Neuronal stem cell (in vitro differentiated cells): ENCODE measurements around the gene VANGL1.

Source experiments
- DNase-seq: peaks from one replicate; pipeline ENCODE4 v3.0.0-alpha.2; 2013; ENCODE audit warnings: low spot score
- H2AFZ ChIP-seq: one replicate; pipeline ENCODE4 v1.6.1; 2013; ENCODE audit warnings: mild to moderate bottlenecking, low read length, inconsistent platforms
- H2AK5ac ChIP-seq: 2 replicates; pipeline ENCODE4 v1.6.1; 2013; ENCODE audit warnings: low read depth, mild to moderate bottlenecking, inconsistent platforms, low read length, moderate library complexity, mixed read lengths
- H2BK120ac ChIP-seq: 2 replicates; pipeline ENCODE4 v1.6.1; 2013; ENCODE audit warnings: low read depth, mild to moderate bottlenecking, inconsistent platforms, low read length, moderate library complexity, mixed read lengths
- H2BK12ac ChIP-seq: one replicate; pipeline ENCODE4 v1.6.1; 2013; ENCODE audit warnings: low read length, inconsistent platforms
- H2BK15ac ChIP-seq: 2 replicates; pipeline ENCODE4 v1.6.1; 2013; ENCODE audit warnings: mild to moderate bottlenecking, low read length, inconsistent platforms, mixed read lengths
- H2BK5ac ChIP-seq: one replicate; pipeline ENCODE4 v1.6.1; 2013; ENCODE audit warnings: inconsistent platforms, mild to moderate bottlenecking, low read length, moderate library complexity
- H3K14ac ChIP-seq: one replicate; pipeline ENCODE4 v1.6.1; 2013; ENCODE audit warnings: low read length, inconsistent platforms
- H3K18ac ChIP-seq: 2 replicates; pipeline ENCODE4 v1.6.1; 2013; ENCODE audit warnings: low read length, inconsistent platforms
- H3K23ac ChIP-seq: 2 replicates; pipeline ENCODE4 v1.6.1; 2013; ENCODE audit warnings: low read depth, mild to moderate bottlenecking, mixed read lengths, low read length, inconsistent platforms; ENCODE audit not compliant: poor library complexity
- H3K27ac ChIP-seq: replicated peaks from 3 replicates; pipeline ENCODE4 v1.5.1; 2013; ENCODE audit warnings: low read length, inconsistent platforms
- H3K27me3 ChIP-seq, 3 experiments: 2 replicates each; pipeline ENCODE4 v1.6.1; 2013; ENCODE audit warnings: low read length in 3 of 3, mild to moderate bottlenecking in 2 of 3, inconsistent platforms in 1 of 3, low read depth in 1 of 3, mixed read lengths in 1 of 3, moderate library complexity in 1 of 3; ENCODE audit not compliant: control insufficient read depth in 3 of 3, insufficient read depth in 3 of 3
- H3K36me3 ChIP-seq, 2 donors: replicated peaks in 1 of 2; 2 replicates each; pipeline ENCODE4 v1.6.1; 2013; ENCODE audit warnings: low read length in 2 of 2; ENCODE audit not compliant: control insufficient read depth in 2 of 2, insufficient read depth in 2 of 2
- H3K4ac ChIP-seq: 2 replicates; pipeline ENCODE4 v1.6.1; 2013; ENCODE audit warnings: inconsistent platforms, mild to moderate bottlenecking, low read length, moderate library complexity
- H3K4me1 ChIP-seq, 2 donors: 1 replicate in 1 of 2; 2 replicates in 1 of 2; pipeline ENCODE4 v1.6.1; 2013; ENCODE audit warnings: low read length in 2 of 2, low read depth in 1 of 2; ENCODE audit not compliant: control insufficient read depth in 2 of 2, insufficient read depth in 1 of 2
- H3K4me2 ChIP-seq: one replicate; pipeline ENCODE4 v1.6.1; 2013; ENCODE audit warnings: mild to moderate bottlenecking, low read length, inconsistent platforms; ENCODE audit not compliant: insufficient read depth, poor library complexity, severe bottlenecking
- H3K4me3 ChIP-seq, 2 donors: 2 replicates each; pipeline ENCODE4 v1.5.1; 2013; ENCODE audit warnings: low read length in 2 of 2, mild to moderate bottlenecking in 2 of 2, inconsistent platforms in 1 of 2, moderate library complexity in 1 of 2
- H3K79me1 ChIP-seq: one replicate; pipeline ENCODE4 v1.6.1; 2013; ENCODE audit warnings: low read depth, mild to moderate bottlenecking, inconsistent platforms, low read length, moderate library complexity
- H3K9ac ChIP-seq: one replicate; pipeline ENCODE4 v1.6.1; 2013; ENCODE audit warnings: mild to moderate bottlenecking, low read depth, low read length, inconsistent platforms; ENCODE audit not compliant: poor library complexity
- H3K9me3 ChIP-seq, 2 donors: replicated peaks in 1 of 2; 2 replicates each; pipeline versions ENCODE3 to v1.6.1; 2013; ENCODE audit warnings: low read length in 2 of 2, mild to moderate bottlenecking in 2 of 2, inconsistent platforms in 1 of 2, low read depth in 1 of 2, mixed read lengths in 1 of 2, moderate library complexity in 1 of 2; ENCODE audit not compliant: control insufficient read depth in 2 of 2, insufficient read depth in 1 of 2
- H4K8ac ChIP-seq: one replicate; pipeline ENCODE4 v1.6.1; 2013; ENCODE audit warnings: low read depth, mild to moderate bottlenecking, inconsistent platforms, low read length, moderate library complexity
- H4K91ac ChIP-seq: one replicate; pipeline ENCODE4 v1.6.1; 2013; ENCODE audit warnings: low read length, low read depth, mild to moderate bottlenecking, inconsistent platforms; ENCODE audit not compliant: poor library complexity
- WGBS, 2 donors: extraction: QIAGEN DNeasy Blood & Tissue Kit; methylation state at CpG; one replicate each; pipeline ENCODE4 v1.1.7; 2013; ENCODE audit warnings: missing lambda C conversion rate in 2 of 2, mixed read lengths in 1 of 2; ENCODE audit not compliant: insufficient read length in 2 of 2, insufficient replicate concordance in 1 of 2; ENCODE audit errors: extremely low coverage in 2 of 2; 5-methylcytosine and 5-hydroxymethylcytosine counted together

VANGL1 gene

DNA sequence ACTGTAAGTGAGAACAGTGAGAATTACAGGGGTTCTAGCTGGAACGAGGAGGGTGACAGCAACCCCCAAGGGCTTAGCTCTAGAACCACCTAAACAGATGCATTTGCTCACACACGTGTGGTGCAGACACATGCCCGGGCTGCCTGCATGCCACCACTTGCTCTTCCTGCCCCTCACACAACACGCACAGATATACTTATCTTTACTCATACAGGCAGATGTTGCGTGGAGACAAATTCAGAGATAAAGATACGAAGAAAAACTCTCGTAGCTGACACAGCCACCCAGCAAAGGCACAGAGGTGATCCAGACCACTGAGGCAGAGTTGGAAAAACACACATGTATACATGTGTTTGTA, 13.5 kb downstream of the VANGL1 start:
- H3K23ac ChIP-seq, result no peak overlapping the region
- no peak overlapping the region for H2BK15ac ChIP-seq
- H3K36me3 ChIP-seq, result peaks cover 0 to 23% of the 10 kb centered on the region in 2 donors
- peak overlapping the region; percentile 33 for H2BK5ac ChIP-seq
- no peaks in the 10 kb centered on the region for H3K79me1 ChIP-seq
- peak overlapping the region; percentile 53 for H3K18ac ChIP-seq
- H2AFZ ChIP-seq, result no peak overlapping the region
- no peak overlapping the region for H3K4ac ChIP-seq
- DNase-seq, result no peak
- H3K4me1 ChIP-seq, result peaks cover 12 to 17% of the 10 kb centered on the region in 2 donors
- H2BK12ac ChIP-seq, result no peak overlapping the region
- no peak overlapping the region for H2BK120ac ChIP-seq
- H3K27me3 ChIP-seq, result no peaks in the 10 kb centered on the region
- no peak overlapping the region for H3K27ac ChIP-seq
- no peak overlapping the region for H4K91ac ChIP-seq
- H3K9me3 ChIP-seq, result no peaks in the 10 kb centered on the region
- WGBS, 2 donors, result no CpG with 5 or more reads among the region's 7 CpGs
- H2AK5ac ChIP-seq, result no peak overlapping the region
- H3K14ac ChIP-seq, result no peak overlapping the region
- no peak overlapping the region for H4K8ac ChIP-seq
- no peak overlapping the region for H3K4me3 ChIP-seq
- H3K4me2 ChIP-seq, result no peak overlapping the region
- H3K9ac ChIP-seq, result no peak overlapping the region

DNA sequence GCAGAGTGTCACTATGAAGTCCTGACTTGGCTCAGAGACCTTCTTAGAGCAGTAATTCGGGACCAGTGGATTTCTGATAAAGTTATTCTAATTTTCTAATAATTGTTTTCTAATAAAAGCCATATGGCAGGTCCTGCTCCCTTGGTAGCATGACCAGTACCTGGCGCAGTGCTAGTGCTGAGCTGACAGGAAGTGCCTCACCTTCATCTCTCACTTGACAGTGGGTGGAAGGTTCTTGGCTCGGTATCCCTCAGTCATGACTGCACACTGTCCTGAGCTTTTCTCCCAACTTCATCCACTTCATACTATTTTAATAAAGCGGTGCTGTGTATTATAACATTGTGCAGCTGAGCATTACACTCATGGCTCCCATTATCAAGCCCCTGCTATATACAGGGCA, 14.1 kb downstream of the VANGL1 start:
- Histone ChIP-seq H3K27me3 (no peaks in the 10 kb centered on the region), H3K4me1 (peaks cover 10% of the 10 kb centered on the region in 2 donors), H2AFZ (no peak overlapping the region), H2AK5ac (no peak overlapping the region), H3K18ac (no peak overlapping the region), H2BK5ac (no peak overlapping the region), H3K79me1 (no peaks in the 10 kb centered on the region), H2BK120ac (no peak overlapping the region), H2BK12ac (no peak overlapping the region), H2BK15ac (no peak overlapping the region), H3K14ac (no peak overlapping the region), H3K4me3 (no peak overlapping the region), H4K8ac (no peak overlapping the region), H3K9ac (no peak overlapping the region), H3K4me2 (no peak overlapping the region), H3K36me3 (peaks cover 1 to 28% of the 10 kb centered on the region in 2 donors), H4K91ac (no peak overlapping the region), H3K27ac (no peak overlapping the region), H3K23ac (no peak overlapping the region), H3K4ac (no peak overlapping the region), H3K9me3 (no peaks in the 10 kb centered on the region)
- no CpG with 5 or more reads among the region's 4 CpGs for WGBS, 2 donors
- DNase-seq, result no peak

DNA sequence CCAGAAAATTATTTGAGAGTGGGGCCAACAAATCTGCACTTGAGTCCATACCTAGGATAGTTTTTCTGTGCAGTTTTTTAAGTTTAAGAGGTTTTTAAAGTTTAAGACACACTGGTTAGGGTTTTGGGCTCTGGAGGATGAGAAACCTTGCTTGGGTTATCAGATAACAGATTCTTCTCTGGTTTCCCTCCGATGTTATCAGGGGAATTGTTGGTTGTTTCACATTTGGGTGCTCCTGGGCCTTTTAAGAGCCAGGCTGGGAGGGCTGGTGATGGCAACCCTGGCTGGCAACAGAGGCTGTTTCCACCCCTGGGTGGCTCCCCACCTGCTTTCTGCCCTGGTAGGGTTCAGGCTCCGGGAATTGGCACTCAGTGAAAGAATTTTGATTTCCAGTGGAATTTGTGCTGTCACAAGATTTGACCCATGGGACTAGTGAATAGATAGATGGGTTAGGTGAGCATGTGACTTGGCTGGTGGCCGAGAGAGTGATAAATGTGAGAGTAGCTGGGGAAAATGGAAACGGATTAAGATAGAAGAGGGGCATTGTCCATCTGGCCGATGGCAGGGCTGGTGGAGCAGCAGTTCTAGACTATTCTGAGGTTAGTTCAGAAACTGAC, 14.8 kb downstream of the VANGL1 start:
- H3K18ac ChIP-seq, result no peak overlapping the region
- H2BK12ac ChIP-seq, result no peak overlapping the region
- H3K4me3 ChIP-seq, result no peak overlapping the region
- peaks cover 7 to 8% of the 10 kb centered on the region in 2 donors for H3K4me1 ChIP-seq
- H3K23ac ChIP-seq, result no peak overlapping the region
- H2BK120ac ChIP-seq, result no peak overlapping the region
- H3K14ac ChIP-seq, result no peak overlapping the region
- H3K9ac ChIP-seq, result no peak overlapping the region
- no peaks in the 10 kb centered on the region for H3K9me3 ChIP-seq
- no peak overlapping the region for H3K4ac ChIP-seq
- no peak overlapping the region for H4K8ac ChIP-seq
- no CpG with 5 or more reads among the region's 5 CpGs for WGBS, 2 donors
- H3K4me2 ChIP-seq, result no peak overlapping the region
- H2AFZ ChIP-seq, result no peak overlapping the region
- H2BK5ac ChIP-seq, result no peak overlapping the region
- H3K36me3 ChIP-seq, result peaks cover 1 to 30% of the 10 kb centered on the region in 2 donors
- H4K91ac ChIP-seq, result no peak overlapping the region
- DNase-seq, result no peak
- H3K79me1 ChIP-seq, result no peaks in the 10 kb centered on the region
- no peak overlapping the region for H3K27ac ChIP-seq
- no peaks in the 10 kb centered on the region for H3K27me3 ChIP-seq
- no peak overlapping the region for H2BK15ac ChIP-seq
- no peak overlapping the region for H2AK5ac ChIP-seq

DNA sequence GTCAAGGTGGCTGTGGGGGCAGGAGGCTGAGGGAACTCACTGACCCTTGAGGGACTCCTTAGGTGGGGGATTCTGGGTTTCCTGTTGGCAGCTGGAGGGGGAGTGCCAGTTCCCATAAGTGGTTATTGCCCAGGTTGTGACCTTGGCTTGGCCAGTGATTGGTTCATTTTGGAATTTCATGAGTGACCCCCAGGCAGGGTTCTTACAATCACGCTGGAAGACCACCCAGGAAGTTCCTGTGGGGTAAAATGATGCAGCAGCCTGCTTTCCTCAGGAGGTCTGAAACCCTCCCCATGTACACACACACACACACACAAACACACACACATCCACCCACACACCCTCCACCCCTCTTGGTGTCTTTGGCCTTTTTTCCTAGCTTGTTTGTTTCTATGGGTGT, 16.9 kb downstream of the VANGL1 start:
- Histone ChIP-seq H2AK5ac (no peak overlapping the region), H2BK12ac (no peak overlapping the region), H3K4me1 (peaks cover 7 to 10% of the 10 kb centered on the region in 2 donors), H3K27me3 (no peaks in the 10 kb centered on the region), H3K4me2 (no peak overlapping the region), H2AFZ (no peak overlapping the region), H3K9me3 (no peaks in the 10 kb centered on the region), H4K91ac (no peak overlapping the region), H3K14ac (no peak overlapping the region), H3K27ac (no peak overlapping the region), H2BK5ac (no peak overlapping the region), H2BK15ac (no peak overlapping the region), H3K4me3 (no peak overlapping the region), H2BK120ac (no peak overlapping the region), H3K4ac (no peak overlapping the region), H3K23ac (no peak overlapping the region), H3K36me3 (peaks cover 5 to 20% of the 10 kb centered on the region in 2 donors), H3K18ac (no peak overlapping the region), H4K8ac (no peak overlapping the region), H3K79me1 (no peaks in the 10 kb centered on the region), H3K9ac (no peak overlapping the region)
- whole genome bisulfite sequencing, 2 donors, result no CpG with 5 or more reads among the region's 1 CpG
- DNase-seq, result no peak
